OCI-M2 (cell line): ENCODE results near the gene INTS1.

Experiments
- DNase-seq: peaks from one replicate; lab custom pipeline; 2025; ENCODE audit not compliant: unreplicated experiment; lab: John Stamatoyannopoulos, UW

INTS1 gene

GRCh38 chr7:1508277-1508758 lies 4.1 kb upstream of the INTS1 start:
- no peak for DNase-seq

GRCh38 chr7:1505731-1506550 lies 1.8 kb upstream of the INTS1 start:
- DNase-seq: no peak

GRCh38 chr7:1503390-1503789 lies 799 bp downstream of the INTS1 start:
- no peak for DNase-seq

- DNase-seq: no peak
Observed at GRCh38 chr7:1502845-1503244, 1.3 kb downstream of the INTS1 start.

- no peak for DNase-seq
Observed at GRCh38 chr7:1501487-1502270, 2.5 kb downstream of the INTS1 start.

DNA sequence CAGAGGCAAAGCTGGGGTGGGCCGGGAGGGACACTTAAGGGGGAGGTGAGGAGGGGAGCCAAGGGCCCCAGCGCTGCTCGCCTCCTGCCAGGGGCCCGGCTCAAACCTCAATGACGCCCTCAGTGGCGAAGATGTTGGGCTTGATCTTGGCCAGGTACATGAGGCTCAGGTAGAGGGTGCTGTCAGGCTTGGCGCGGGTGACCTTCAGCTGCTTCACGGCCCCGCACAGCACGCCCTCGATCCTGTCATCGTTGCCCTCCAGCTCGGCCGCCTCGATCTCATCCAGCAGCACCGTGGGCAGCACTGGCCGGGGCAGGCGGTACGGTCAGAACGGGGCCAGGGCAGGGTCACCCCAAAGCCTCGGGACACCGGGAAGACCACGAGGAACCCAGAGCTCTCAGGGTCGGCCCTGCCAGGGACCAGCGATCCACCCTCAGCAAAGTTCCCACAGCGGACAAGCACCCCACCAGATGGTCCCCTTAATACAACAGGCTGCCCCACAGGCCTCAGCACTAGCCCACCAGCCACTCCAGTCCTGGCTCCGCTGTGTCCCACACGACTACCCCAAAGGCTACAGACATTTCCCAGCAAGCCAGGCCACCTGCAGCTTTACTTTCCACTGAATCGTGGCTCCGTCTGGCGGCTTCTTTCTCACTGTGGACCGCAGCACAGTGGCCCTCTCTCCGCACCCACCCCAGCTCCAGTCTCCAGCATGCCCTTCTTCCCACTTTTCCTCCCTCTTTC lies 4.0 kb downstream of the INTS1 start:
- DNase-seq: no peak

DNA sequence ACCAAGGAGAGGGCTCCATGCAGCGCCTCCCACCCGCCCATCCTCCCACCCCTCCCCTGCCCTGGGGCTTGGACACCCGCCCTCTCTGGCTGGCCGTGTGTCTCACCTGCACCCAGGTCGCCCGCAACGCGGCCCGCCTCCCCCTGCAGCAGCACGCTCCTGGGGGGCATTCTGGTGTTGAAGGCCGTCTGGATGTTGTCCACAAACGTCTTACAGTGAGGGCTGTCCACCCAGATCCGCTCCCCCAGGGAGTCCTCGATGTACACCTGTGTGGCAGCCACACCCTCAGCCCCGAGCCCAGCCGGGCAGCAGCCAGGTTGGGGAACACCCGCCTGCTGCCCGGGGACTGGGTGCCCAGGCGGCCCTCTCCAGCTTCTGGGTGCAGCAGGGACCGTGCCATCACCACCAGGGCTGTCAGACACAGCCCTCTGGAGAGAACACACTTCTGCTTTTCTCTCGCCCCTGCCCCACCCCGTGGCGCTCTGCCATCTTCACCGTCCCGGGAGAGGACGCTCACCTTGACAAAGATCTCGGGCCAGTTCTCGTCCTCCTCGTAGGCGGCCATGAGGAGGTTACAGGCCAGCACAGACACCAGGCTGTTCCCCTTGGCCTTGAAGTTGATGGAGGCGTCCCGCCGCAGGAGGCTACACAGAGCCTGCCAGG lies 4.7 kb downstream of the INTS1 start:
- no peak for DNase-seq

DNA sequence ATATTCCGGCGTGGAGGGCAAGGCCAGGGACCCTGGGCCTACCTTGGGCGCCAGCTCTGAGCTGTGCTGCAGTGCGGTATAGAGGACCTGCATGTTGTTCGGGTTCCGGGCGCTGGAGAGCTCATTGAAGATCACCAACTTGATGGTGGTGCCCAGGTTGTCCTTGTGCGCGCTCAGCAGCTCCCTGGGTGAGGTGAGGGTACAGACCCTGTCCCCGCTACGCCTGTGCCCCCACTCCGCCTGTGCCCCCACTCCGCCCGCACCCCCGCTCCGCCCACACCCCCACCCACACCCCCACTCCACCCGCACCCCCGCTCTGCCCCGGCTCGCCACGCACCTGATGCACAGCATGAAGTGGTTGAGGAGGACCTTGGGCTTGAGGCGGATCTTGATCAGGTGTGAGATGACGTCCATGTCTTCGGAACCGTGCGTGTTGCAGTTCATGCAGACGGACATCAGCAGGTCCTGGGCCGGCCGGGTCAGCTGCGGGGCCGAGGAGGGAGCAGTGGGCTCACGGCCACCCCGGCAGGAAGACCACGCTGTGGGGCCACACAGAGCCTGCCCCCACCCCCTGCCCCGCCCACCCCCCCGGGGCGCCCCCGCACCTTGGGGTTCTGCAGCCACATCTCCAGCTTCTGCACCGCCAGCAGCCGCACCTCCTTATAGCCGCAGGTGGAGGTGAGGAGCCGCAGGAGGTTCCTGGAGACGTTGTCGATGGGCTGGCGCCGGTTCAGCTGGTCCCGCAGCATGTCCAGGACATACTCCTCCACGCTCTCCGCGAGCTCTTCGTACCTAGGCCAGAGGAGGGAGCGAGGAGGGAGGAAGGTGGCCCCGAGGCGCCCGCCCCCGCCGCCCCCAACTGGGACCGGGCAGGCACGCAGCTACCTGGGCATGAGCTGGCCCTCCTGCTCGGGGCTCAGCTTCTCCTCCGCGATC lies 5.6 kb downstream of the INTS1 start:
- DNase-seq: no peak

DNA sequence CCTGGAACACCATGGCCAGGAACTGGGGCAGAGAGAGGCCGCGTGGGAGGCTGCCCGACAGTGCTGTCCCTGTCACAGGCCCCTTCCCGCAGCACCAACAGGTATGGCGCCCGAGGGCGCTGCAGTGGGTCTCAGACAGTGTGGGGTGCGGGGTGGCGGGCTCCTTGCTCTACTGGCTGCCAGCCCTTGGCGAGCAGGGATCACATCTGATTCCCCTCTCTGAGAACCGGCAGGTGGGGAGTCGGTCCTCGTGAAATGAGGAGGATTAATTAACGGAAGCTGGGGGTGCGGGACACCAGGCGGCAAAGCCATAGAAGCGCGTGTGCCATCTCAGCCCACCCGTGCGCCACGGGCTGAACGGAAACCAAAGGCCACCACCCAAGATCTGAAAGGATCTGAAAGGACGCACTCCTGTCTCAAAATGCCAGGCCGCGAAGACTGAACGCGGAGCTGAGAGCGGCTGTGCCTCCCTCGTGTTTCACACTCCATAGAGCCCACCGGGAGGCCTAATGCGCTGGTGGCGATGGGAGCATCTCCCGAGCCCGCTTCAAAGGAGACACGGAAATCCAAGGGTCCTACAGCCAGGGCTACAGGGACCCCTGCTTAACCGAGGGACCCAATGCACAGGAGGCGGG lies 6.8 kb downstream of the INTS1 start:
- no peak for DNase-seq

DNA sequence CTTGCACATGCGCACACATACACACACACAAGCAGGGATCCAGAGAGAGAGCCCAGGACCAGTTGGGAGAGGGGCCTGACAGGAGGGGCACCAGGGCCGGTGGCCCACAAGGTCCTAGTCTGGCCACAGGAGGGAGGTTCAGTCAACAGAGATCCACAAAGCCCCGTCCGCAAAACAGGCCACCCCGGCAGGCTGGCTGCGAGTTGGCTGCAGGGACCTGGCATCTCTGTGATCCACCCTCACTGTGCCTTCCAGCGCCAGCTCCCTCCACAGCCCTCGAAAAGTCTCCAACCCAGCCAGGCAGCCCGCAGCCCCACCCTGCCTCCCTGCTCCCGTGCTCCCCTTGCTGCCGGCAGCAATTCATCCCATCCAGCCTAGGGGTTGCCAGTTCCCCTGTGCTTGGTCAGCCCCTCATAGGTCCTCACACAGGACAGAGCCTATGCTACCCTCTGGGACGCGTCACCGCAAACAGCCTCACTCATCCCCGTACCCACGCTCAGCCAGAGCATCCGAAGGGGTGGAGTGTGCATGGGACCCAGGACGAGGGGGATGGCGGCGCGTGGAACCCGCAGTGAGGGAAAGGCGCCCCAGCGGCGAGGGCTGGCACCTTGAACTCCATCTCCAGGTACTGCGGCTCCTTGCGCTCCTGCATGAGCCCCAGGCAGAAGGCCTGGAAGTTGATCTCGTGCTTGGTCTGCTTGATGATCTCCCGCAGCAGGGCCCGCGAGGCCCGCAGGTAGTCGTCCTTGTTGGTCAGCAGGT lies 7.5 kb downstream of the INTS1 start:
- no peak for DNase-seq

- DNase-seq: no peak
Observed at GRCh38 chr7:1495564-1496242, 8.5 kb downstream of the INTS1 start.

DNA sequence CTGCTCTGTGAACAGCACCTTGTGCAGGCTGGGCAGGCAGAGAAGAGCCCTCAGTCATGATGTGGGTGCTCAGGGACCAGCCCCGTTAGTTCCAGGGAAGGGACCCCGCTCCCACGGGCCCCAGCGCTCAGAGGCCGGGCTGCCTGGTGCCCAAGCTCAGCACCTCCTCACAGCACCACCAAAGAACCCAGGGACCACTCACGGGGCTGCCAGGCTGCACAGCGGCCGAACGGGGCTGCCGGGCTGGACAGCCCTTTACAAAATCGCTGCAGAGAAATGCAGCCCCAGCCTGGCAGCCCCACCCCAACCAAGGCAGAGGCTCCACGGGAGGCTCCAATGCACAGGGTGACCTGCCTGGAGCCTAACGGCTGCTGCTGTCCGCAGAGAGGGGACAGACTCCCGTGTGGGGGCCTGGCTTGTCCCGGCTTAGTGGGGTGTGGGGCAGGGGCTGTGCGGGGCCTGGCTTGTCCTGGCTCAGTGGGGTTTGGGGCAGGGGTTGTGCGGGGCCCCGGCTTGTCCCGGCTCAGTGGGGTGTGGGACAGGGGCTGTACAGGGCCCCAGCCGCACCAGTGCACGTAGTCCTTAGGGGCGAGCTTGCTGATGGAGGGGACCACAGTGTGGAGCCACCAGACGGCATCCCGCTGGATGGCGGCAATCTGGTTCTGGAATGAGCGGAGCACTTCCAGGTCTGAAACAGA lies 9.2 kb downstream of the INTS1 start:
- DNase-seq: no peak

DNA sequence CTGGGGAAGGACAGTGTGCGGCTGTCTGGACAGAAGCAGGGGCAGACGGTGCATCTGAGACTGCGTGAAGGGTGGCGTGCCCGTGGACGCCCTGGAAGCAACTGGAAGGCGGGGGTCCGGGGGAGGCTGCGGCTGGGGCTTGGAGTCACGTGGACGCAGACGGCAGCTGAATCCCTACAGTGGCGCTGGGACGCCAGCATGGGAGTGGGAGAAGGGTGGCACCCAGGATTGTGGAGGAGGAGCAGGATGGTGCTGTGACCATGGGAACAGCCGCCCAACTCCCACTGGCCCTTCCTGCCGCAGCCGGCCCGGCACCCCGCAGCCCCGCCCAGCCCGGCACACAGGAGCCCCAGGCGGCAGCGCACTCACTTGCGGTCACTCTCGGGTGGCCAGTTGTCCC lies 9.7 kb downstream of the INTS1 start:
- no peak for DNase-seq

DNA sequence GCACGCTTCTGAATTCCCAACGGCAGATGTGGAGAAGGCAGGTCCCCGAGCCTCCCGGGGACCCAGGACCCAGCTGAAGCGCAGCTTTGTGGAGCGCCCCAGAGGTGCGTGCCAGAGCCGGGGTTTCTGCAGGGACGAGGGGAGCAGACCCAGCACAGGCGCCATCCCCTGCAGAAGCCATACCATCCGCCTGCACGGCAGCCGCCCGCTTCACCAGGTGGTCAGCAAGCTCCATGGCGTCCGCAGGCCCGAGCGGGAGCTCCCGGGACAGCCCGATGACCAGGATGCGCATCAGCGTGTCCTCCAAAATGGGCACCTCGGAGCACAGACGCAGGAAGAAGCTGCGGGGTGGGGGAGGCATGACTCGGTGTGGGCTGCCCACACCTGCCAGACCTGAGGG lies 10.6 kb downstream of the INTS1 start:
- no peak for DNase-seq

DNA sequence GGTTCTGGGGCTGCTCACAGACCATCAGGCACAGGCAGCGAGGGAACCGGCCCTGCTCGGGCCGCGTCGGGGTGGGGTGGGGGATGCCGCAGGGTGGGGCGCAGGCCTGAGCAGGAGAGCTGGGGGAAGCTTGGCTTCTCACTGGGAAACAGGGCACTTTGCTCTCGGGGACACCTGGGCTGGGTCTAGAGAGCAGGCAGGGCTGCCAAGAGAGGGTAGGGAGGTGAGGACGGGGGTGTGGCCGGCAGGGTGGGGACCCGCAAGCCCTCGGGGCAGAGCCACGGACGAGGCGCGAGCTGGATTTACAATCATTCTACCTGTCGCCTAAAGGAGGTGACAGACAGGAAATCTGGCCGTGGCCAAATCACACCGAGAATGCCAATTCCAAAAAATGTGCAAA lies 11.1 kb downstream of the INTS1 start:
- no peak for DNase-seq

- DNase-seq: no peak
Observed at GRCh38 chr7:1492640-1493039, 11.5 kb downstream of the INTS1 start.

GRCh38 chr7:1492221-1492620 lies 12.0 kb downstream of the INTS1 start:
- no peak for DNase-seq

GRCh38 chr7:1490837-1491236 lies 13.4 kb downstream of the INTS1 start:
- no peak for DNase-seq
